ENCODE results near the gene KIF21A. TPM values are rescaled to one million over a fixed set of nuclear protein-coding genes. Genes with fewer than 3 reads are reported as not detected.

The KIF21A gene
- total RNA-seq, 1 experiment from 2014 or later: 3.3 TPM

DNA sequence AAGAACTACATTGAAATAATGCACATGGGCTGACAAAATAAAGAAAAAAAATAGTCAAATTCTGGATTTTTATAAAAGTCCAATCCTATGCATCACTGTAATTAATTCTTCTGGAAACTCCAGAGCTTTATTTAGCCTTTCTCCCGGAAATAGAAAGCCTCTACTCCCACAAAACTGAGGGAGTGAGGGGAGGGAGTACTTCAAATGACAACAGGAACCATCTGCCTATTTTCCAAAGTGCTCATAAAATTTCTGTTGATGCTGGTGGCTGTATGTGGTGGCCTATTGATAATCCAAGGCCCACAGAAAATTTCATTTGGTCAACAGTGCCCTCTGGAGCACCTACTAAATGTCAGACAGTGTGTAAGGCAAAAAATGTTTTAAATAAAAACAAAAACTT is 64.6 kb downstream of the KIF21A start:
- H3K9me3 ChIP-seq (ENCODE audit: low read depth, low read length, poor library complexity, severe bottlenecking): no peaks in the 10 kb centered on the region
- TF ChIP-seq EZH2 (IDR thresholded peaks at IDR 0.05; ENCODE audit: borderline replicate concordance, low read depth, low read length, poor library complexity, severe bottlenecking): no peak
- TF ChIP-seq, protein P1, sequence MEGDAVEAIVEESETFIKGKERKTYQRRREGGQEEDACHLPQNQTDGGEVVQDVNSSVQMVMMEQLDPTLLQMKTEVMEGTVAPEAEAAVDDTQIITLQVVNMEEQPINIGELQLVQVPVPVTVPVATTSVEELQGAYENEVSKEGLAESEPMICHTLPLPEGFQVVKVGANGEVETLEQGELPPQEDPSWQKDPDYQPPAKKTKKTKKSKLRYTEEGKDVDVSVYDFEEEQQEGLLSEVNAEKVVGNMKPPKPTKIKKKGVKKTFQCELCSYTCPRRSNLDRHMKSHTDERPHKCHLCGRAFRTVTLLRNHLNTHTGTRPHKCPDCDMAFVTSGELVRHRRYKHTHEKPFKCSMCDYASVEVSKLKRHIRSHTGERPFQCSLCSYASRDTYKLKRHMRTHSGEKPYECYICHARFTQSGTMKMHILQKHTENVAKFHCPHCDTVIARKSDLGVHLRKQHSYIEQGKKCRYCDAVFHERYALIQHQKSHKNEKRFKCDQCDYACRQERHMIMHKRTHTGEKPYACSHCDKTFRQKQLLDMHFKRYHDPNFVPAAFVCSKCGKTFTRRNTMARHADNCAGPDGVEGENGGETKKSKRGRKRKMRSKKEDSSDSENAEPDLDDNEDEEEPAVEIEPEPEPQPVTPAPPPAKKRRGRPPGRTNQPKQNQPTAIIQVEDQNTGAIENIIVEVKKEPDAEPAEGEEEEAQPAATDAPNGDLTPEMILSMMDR (conservative IDR thresholded peaks at IDR 0.05; ENCODE audit: low read depth, low read length): no peak
- ChIA-PET POLR2A (ENCODE audit: low non-redundant PET) (no interaction called here), CTCF (no interaction called here)
- no peak for DNase-seq (ENCODE audit: low spot score)
- no peaks in the 10 kb centered on the region for H3K36me3 ChIP-seq (ENCODE audit: insufficient read depth, low read length, poor library complexity, severe bottlenecking)
- H3K4me1 ChIP-seq (ENCODE audit: insufficient read depth, low read length, poor library complexity, severe bottlenecking): no peaks in the 10 kb centered on the region
- H3K27ac ChIP-seq (ENCODE audit: low read depth, low read length, poor library complexity, severe bottlenecking): no peak overlapping the region
- H3K27me3 ChIP-seq (replicated peaks; ENCODE audit: insufficient read depth, low read depth, low read length, poor library complexity): no peaks in the 10 kb centered on the region
- no TSS peak for BruUV-seq (replicated peaks)
- no peak overlapping the region for H3K4me3 ChIP-seq (ENCODE audit: low read depth, low read length, poor library complexity, severe bottlenecking)
- intact Hi-C loops (cut with micrococcal nuclease; ENCODE audit: unreplicated experiment): no loop called here

DNA sequence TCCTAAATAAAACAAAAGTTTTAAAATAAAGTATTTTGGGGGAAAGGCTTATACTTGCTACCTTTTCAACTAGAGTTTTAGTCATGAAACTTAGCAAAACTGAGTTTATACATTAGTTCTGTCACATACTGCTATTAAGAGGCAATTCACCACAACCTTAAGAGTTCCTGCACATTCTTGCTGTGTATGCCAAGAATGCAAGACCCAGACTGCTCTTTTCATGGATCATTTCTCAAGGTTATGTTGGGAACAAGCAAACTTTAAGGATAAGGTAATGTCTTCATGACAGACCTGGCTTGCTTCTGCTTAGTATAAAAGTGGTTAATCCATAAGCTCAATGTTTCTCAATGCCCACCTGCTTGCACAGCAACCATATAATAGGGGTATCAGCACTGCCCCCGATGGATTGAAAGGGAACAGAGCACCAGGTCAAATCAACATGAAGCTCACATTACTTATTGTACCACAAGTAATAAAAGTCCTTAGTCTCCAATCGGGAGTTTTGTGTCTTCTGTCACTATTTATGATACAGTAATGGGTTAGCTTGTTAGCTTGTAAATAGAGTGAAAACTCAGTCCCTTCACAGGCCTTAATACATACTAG is 67.6 kb downstream of the KIF21A start:
- TF ChIP-seq, protein P1 (conservative IDR thresholded peaks at IDR 0.05; ENCODE audit: low read depth, low read length): peak; percentile 39
- no peak for TF ChIP-seq EZH2 (IDR thresholded peaks at IDR 0.05; ENCODE audit: borderline replicate concordance, low read depth, low read length, poor library complexity, severe bottlenecking)
- no peak overlapping the region for H3K4me3 ChIP-seq (ENCODE audit: low read depth, low read length, poor library complexity, severe bottlenecking)
- ChIA-PET CTCF (no interaction called here), POLR2A (ENCODE audit: low non-redundant PET) (no interaction called here)
- H3K27ac ChIP-seq (ENCODE audit: low read depth, low read length, poor library complexity, severe bottlenecking): no peak overlapping the region
- H3K27me3 ChIP-seq (replicated peaks; ENCODE audit: insufficient read depth, low read depth, low read length, poor library complexity): no peaks in the 10 kb centered on the region
- DNase-seq (ENCODE audit: low spot score): peak; percentile 12
- no peaks in the 10 kb centered on the region for H3K4me1 ChIP-seq (ENCODE audit: insufficient read depth, low read length, poor library complexity, severe bottlenecking)
- H3K36me3 ChIP-seq (ENCODE audit: insufficient read depth, low read length, poor library complexity, severe bottlenecking): no peaks in the 10 kb centered on the region
- BruUV-seq (replicated peaks): no TSS peak
- intact Hi-C loops (cut with micrococcal nuclease; ENCODE audit: unreplicated experiment): no loop called here
- H3K9me3 ChIP-seq (ENCODE audit: low read depth, low read length, poor library complexity, severe bottlenecking): no peaks in the 10 kb centered on the region

DNA sequence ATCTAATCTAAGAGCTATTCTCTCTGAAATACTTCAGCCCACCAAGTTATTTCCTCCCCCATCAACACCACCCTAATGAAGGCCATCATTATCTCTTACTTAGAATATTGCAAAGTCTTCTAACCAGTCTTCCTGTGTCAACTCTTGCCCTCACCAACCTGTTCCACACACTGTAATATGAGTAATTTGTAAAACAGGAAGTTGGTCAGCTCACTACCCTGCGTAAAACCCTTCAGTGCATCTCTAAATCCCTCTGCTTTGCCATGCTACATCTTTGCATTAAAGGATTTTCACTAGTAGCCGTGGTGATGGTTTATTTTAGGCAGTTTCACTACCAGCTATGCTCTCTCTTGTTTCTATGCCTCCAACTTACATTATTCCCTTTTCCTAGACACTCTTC is 70.0 kb downstream of the KIF21A start:
- Histone ChIP-seq H3K4me1 (ENCODE audit: insufficient read depth, low read length, poor library complexity, severe bottlenecking) (no peaks in the 10 kb centered on the region), H3K36me3 (ENCODE audit: insufficient read depth, low read length, poor library complexity, severe bottlenecking) (no peaks in the 10 kb centered on the region), H3K27ac (ENCODE audit: low read depth, low read length, poor library complexity, severe bottlenecking) (no peak overlapping the region), H3K9me3 (ENCODE audit: low read depth, low read length, poor library complexity, severe bottlenecking) (no peaks in the 10 kb centered on the region), H3K27me3 (replicated peaks; ENCODE audit: insufficient read depth, low read depth, low read length, poor library complexity) (no peaks in the 10 kb centered on the region), H3K4me3 (ENCODE audit: low read depth, low read length, poor library complexity, severe bottlenecking) (no peak overlapping the region)
- no TSS peak for BruUV-seq (replicated peaks)
- ChIA-PET POLR2A (ENCODE audit: low non-redundant PET) (no interaction called here), CTCF (no interaction called here)
- TF ChIP-seq EZH2 (IDR thresholded peaks at IDR 0.05; ENCODE audit: borderline replicate concordance, low read depth, low read length, poor library complexity, severe bottlenecking): no peak
- TF ChIP-seq, protein P1 (conservative IDR thresholded peaks at IDR 0.05; ENCODE audit: low read depth, low read length): no peak
- intact Hi-C loops (cut with micrococcal nuclease; ENCODE audit: unreplicated experiment): no loop called here
- no peak for DNase-seq (ENCODE audit: low spot score)
